Kidney capillary endothelial cell (primary cell): ENCODE measurements around the gene DPP3.
"Not testable (repeated sequence)": the region's sequence is repeated elsewhere in the genome, so short reads cannot be mapped to it uniquely, and the experiment has no call there.

ENCODE experiments used
- DNase-seq: peaks from one replicate; pipeline ENCODE4 v3.0.0-alpha.2; 2018; ENCODE audit warnings: low spot score

DPP3 gene

DNA sequence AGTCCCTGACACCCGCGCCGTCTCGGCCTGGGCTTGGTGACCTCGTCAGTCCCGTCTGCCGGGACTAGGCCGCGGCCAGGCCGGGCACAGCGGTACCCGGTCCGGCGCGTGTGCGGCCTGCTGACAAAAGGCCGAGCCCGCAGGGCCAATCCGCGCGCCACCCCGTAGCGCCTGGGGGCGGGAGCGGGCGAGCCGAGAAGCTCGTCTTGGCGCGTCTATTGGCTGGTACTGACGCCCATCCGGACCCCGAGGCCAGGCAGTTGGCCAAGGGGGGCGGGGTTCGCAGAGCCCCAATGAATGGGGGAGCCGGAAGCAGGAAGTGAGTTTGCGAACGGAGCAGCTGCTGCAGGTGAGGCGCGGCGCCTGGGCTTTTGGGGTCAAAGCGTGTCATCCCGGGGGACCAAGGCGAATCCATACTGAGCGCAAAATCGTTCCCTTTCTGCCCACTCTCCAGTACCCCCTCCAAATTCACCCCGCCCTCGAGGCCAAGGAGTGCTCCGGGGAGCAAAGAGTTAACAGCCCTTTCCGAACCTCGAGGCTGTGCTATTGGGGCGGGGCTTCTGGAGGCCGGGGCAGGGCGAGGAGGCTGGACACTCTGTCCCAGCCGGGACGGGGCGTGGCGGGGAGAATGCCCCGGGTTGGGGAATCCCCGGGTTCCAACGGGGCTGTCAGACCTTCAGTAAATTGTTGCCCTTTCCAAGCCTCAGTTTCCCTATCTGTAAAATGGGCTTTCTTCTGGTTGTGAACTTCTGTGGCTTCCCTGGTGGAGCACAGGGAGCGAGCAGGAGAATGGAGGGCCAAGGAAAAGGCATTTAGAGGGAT lies at the start of gene DPP3:
Gene DPP3 (plus strand): TSS at position 318 of the 822 bp plus-strand sequence. CDS start 1,767 bp downstream, outside the sequence.
- peak; percentile 95 for DNase-seq

DNA sequence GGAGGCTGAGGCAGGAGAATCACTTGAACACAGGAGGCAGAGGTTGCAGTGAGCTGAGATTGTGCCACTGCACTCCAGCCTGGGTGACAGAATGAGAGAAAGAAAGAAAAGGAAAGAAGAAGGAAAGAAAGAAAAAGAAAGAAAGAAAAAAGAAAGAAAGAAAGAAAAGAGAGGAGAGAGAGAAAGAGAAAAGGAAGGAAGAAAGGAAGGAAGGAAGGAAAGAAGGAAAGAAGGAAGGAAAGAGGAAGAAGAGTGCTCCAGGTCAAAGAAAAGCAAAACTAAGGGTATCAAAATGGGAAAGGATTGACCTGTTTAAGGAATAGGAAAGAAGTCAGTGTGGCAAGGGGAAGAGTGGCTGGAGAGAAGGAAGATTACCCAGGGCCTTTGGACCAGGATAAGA lies 48.9 kb upstream of the DPP3 start:
- not testable (repeated sequence) for DNase-seq

DNA sequence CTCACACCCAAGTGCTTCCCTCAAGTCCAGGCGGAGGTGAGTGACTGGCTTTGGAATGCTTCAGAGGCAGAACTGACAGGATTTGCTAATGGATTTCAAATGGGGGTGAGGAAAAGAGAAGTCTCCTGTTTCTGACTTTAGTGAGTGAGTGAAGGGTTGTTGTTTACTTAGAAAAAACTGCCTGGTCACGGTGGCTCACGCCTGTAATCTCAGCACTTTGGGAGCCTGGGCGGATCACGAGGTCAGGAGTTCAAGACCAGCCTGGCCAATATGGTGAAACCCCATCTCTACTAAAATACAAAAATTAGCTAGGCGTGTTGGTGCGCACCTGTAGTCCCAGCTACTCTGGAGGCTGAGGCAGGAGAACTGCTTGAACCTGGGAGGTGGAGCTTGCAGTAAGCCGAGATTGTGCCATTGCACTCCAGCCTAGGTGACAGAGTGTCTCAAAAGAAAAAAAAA lies 48.3 kb upstream of the DPP3 start:
- not testable (repeated sequence) for DNase-seq

GRCh38 chr11:66432597-66432996 lies 47.6 kb upstream of the DPP3 start:
- DNase-seq, result no peak

DNA sequence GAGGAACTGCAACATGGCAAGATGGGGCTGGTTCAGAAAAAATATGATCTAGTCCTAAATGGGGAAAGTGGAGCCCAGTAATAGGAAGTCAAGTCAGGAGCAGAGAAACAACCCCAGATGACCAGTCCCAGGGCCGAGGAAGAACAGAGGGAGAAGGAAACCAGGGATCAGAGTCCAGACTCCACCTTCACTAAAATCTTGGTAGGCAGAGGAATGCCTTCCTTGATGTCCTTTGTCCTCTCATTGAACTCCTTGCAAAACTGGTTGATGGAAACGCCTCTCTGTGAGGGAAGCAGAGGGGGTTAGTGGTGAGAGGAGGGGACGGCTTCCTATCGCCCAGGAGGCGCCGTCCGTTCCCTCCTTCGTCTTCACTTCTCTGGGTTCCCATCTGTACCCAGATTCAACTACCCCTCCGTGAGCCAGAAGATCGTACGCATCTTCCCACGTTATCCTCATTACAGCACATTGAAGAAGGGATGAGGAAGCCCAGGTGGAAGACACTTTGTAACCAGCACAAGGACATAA lies 42.2 kb upstream of the DPP3 start:
- no peak for DNase-seq

- peak; percentile 94 for DNase-seq
Measured at GRCh38 chr11:66438504-66439466, 41.4 kb upstream of the DPP3 start, which contains the start of gene MRPL11. Gene MRPL11, minus strand, starts transcription at chr11:66438848. Its CDS starts 94 bp downstream, at chr11:66438754.

- DNase-seq, result not testable (repeated sequence)
Measured at GRCh38 chr11:66440101-66440939, 39.9 kb upstream of the DPP3 start.

DNA sequence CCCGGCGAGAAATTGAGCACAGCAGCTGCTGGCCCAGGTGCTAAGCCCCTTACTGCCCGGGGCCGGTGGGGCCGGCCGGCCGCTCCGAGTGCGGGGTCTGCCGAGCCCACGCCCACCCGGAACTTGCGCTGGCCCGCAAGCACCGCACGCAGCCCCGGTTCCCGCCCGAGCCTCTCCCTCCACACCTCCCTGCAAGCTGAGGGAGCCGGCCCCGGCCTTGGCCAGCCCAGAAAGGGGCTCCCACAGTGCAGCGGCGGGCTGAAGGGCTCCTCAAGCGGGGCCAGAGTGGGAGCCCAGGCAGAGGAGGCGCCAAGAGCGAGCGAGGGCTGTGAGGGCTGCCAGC lies 39.3 kb upstream of the DPP3 start:
- DNase-seq, result not testable (repeated sequence)

GRCh38 chr11:66443602-66444001 lies 36.6 kb upstream of the DPP3 start:
- DNase-seq, result no peak

GRCh38 chr11:66447012-66447411 lies 33.2 kb upstream of the DPP3 start:
- no peak for DNase-seq

DNA sequence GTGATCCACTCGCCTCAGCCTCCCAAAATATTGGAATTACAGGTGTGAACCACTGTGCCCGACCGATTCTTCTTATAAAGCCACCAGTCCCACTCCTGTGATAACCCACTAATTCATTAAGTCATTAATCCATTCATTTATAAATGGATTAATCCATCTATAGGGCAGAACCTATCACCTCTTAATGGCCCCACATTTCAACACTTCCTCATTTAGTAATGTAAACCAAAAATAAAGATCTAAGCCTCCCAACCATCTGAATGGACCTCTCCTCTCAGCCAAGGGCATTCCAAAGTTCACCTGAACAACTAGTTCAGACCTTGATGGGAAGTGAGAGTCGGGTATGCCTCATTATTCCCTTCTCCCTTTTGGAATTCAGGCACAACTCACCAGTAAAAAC lies 31.7 kb upstream of the DPP3 start:
- DNase-seq, result no peak

GRCh38 chr11:66450560-66450959 lies 29.7 kb upstream of the DPP3 start:
- no peak for DNase-seq

GRCh38 chr11:66451663-66452062 lies 28.6 kb upstream of the DPP3 start:
- DNase-seq, result no peak

DNA sequence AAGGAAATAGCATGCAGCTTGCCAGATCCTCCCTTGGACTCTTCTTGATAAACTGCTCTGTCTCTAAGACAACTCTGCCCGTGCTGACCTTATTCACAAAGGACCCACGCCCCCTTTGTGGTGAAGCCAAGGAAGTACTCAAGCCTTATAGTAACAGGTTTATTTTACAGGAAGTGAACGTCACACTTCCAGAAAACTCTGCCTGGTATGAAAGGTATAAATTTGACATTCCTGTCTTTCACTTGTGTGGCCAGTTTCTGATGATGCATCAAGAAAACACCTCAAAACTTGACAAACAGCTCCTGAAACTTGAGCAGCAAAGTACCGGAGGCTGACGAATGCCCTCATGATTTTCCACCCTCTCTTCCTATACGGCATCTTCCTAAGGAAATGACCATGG lies 26.0 kb upstream of the DPP3 start:
- no peak for DNase-seq

DNA sequence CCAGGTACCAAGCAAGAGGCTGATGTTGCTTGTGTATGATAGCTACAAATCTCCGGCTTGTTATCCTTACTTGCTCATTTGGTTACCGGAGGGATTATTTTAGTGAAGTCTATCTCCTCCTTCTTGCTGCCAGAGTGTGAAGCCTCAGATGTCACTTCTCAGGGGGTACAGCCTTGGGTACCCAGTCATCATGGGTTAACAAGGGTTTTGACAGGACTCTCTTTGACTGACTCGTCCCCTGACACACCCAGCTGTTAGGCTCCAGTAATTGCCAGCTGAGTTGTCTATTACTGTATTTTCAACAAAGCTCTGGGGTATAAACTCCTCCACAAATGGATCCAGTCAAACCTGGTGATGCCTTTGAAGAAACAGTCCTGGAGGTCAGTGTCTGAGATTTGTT lies 25.4 kb upstream of the DPP3 start:
- no peak for DNase-seq

DNA sequence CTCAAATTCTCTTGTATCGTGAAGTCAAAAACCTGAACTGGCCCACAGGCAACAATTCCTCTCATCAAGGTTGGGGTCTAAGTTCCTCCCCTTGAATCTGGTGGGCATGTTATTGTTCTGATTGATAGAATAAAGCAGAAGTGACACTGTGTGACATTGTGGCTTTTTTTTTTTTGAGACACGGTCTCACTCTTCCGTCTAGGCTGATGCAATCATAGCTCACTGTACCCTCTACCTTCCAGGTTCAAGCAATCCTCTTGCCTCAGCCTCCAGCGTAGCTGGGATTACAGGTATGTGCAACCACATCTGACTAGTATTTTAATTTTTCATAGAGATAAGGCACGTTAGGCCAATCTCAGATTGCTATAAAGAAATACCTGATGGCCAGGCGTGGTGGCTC lies 22.4 kb upstream of the DPP3 start:
- no peak for DNase-seq

DNA sequence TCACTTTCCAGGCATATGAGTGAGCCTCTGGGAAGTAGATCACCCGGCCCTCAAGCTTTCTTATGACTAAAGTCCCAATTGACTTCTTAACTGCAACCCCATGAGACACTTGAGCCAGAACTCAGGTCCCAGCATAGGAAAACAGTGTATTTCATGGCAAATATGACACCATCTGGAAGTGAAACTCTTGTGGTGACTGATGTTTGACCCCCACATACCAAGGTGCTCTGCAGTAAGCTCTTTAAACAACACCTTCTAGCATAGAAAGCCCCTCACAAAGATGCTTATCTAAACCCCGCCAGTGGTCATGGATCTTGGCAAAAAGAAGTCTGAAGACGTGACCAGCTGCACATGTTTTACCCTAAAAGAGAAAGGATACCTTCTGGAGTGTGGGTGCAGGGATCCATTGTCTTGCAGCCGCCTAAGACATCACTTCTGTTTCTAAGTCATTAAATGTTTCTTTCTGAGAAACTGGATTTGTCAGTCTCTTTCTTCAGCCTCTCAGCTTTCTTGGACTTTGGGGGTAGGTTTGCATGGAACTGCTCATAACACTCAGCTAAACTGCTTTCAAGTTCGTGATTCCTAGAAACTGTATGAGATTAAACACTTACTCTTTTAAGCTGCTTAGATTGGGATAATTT lies 21.0 kb upstream of the DPP3 start:
- no peak for DNase-seq

- DNase-seq, result no peak
Measured at GRCh38 chr11:66462010-66462409, 18.2 kb upstream of the DPP3 start.

- DNase-seq, result no peak
Measured at GRCh38 chr11:66462911-66463310, 17.3 kb upstream of the DPP3 start.

- DNase-seq, result not testable (repeated sequence)
Measured at GRCh38 chr11:66464116-66464515, 16.1 kb upstream of the DPP3 start.

DNA sequence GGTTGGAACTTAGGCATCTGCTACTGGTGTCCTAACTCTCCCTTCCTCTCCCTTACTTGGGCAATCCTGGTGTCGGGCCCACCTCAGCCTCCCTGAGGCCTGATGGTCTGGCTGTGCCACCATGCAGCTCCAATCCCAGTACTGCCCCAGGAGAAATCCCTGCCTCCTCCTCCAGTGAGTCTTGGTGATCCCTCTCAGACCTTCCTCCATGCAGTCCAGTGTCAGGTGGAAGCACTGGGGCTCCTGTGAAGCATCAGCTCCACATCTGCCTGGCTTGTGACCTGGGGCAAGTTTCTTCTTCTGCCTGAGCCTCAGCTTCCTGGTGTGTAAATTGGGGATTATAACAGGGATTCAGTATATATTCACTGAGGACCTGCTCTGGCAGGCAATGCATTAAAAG lies 15.3 kb upstream of the DPP3 start:
- no peak for DNase-seq
